GM18861 (cell line): ENCODE results near the gene NFAT5.
"Not testable (repeated sequence)": the region's sequence is repeated elsewhere in the genome, so short reads cannot be mapped to it uniquely, and the experiment has no call there.

Source experiments
- ATAC-seq: cut with Tn5 transposase; IDR thresholded peaks from one replicate; pipeline ENCODE4 v1.9.1; 2021; ENCODE audit not compliant: unreplicated experiment

NFAT5 gene

DNA sequence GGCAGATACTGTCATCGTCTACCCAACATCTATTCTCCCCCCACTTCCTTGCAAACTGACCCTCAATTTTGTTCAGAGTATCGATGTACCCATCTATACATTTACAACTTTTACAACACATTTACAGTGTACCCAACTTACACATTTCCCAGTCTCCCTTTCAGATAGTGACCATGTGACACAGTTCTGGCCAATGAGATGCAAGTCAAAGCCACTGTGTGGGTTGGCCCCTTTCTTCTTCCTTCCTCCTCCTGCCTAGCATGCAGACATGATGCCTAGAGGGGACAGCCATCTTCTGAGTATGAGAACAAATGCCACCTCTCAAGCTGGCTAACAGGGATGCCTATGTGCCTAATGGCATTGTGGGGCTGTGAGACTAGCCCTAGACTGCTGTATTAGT, 11.3 kb upstream of the NFAT5 start:
- ATAC-seq, result no peak

DNA sequence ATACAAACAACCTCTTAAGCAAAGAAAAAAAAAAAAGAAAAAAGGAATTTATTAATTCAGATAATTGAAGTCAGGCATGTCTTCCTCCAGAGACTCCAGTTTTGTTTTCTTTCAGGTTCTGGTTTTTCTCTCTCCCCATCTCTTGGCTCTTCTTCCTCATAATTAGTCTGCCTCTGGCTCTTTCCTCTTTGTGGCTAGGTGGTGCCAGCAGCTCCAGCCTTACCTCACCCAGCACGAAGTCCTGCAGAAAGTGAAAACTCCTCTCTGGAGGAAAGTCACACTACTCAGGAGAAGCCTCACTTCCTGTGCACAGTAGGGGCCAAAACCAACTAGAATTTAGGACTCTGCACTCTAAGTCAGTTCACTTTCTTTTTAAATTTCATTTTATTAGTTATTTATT, 10.3 kb upstream of the NFAT5 start:
- ATAC-seq, result no peak

DNA sequence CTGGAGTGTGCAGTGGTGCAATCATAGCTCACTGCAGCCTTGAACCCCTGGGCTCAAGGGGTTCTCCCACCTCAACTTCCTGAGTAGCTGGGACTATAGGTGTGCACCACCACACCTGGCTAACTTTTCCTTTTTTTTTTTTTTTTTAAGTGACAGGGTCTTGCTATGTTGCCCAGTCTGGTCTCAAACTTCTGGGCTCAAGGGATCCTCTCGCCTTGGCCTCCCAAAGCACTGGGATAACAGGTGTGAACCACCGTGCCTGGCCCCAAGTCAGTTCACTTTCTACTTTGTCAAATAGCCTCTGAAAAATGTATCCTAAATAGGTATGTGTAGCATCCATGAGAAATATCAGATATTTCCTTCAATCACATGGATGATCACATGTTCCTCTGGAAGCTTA, 9.9 kb upstream of the NFAT5 start:
- ATAC-seq, result no peak

DNA sequence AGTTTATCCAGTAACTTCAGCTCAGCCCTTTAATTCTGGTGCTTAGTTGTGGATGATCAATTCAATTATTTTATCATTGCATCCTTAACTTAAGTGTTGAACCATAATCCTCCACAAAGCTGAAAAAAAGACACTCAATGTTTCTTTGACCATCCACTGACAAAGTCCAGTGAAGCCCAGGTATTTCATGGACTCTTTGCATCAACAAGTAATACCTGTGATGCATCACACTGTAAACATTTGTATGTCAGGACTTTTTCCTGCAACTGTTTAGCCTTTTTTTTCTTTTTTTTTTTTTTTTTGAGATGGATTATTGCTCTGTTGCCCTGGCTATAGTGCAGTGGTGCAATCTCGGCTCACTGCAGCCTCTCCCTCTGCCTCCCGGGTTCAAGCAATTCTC, 6.6 kb upstream of the NFAT5 start:
- ATAC-seq, result no peak

DNA sequence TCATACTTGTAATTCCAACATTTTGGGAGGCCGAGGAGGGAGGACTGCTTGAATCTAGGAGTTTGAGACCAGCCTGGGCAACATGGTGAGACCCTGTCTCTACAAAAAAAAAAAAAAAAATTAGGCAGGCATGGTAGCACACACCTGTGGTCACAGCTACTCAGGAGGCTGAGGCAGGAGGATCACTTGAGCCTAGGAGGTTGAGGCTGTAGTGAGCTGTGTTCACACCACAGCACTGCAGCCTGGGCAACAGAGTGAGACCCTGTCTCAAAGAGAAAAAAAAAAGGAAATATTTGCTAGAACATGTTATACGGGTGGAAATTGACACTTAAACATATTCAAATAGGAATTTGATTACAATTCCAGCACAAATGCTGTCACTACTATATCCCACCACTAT, 4.4 kb upstream of the NFAT5 start:
- not testable (repeated sequence) for ATAC-seq

DNA sequence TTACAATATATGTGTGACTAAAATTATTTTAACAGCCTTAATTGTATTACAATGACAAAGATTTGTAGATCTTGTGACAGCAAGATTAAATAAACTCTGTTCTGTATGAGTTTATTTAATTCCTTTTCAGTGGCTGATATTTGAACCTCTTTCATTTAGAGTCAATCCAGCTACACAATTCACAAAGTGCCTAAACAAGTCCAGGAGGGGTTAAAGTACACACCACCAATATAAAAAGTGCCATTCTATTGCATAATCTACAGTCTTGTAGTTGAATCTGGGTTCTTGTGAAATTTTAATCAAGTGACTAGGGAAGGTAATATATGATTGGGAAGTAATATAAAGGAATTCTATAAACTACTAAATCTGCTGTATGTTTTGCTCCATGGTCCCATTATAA, 3.9 kb upstream of the NFAT5 start:
- ATAC-seq, result no peak

DNA sequence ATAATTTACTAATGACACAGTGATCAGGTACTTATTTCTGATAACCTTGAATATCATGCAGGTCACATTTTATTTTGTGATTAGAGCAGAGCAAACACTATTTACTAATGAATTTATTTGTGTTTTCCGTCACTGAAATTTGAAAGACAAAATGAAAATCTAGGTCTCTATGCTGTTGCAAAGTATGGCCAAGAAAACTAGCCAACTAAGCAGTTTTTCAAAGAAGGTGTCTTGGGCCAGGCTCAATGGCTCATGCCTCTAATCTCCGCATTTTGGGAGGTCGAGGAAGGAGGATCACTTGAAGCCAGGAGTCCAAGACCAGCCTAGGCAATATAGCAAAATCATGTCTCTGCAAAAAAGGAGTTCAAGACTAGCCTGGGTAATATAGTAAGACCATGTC, 3.0 kb upstream of the NFAT5 start:
- no peak for ATAC-seq

DNA sequence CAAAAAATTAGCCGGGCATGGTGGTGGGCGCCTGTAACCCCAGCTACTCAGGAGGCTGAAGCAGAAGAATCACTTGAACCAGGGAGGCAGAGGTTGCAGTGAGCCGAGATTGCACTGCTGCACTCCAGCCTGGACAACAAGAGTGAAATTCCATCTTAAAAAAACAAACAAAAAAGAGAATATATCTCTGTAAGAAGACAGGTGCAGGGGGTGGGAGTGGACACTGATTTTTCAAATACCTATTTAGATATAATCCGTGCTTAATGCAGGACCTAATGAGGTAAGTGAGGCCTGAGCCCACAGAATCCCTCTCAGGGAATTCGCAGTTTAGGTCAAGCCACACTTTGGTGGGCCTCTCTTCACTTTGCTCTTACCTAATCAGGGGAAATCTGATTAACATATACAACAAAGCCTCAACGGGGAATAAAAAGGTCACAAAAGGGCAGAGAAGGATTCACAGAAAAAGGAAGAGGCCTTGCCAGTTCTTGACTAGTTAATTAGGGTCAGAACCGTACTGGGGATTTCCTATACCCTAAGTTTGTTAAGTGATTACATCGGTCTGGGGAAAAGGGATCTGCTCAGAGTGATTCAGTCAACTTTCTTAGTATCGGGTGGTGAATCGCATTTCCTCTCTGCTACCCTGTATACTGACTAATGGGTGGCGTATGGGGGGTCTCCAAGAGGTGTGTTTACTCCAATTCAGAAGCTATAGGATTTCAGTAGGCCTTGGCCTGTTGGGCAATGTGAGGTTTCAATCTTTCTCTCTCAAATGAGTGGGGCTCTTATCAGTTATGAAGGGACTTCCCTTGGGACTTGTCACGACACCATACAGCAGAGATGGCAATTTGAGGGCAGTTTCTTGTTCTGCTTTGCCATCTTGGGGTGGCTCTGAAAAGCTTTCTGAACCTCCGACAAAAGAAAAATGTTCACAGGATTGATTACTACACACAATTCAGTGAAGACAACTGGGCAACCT, 1.9 kb upstream of the NFAT5 start:
- ATAC-seq, result peak; percentile 39

DNA sequence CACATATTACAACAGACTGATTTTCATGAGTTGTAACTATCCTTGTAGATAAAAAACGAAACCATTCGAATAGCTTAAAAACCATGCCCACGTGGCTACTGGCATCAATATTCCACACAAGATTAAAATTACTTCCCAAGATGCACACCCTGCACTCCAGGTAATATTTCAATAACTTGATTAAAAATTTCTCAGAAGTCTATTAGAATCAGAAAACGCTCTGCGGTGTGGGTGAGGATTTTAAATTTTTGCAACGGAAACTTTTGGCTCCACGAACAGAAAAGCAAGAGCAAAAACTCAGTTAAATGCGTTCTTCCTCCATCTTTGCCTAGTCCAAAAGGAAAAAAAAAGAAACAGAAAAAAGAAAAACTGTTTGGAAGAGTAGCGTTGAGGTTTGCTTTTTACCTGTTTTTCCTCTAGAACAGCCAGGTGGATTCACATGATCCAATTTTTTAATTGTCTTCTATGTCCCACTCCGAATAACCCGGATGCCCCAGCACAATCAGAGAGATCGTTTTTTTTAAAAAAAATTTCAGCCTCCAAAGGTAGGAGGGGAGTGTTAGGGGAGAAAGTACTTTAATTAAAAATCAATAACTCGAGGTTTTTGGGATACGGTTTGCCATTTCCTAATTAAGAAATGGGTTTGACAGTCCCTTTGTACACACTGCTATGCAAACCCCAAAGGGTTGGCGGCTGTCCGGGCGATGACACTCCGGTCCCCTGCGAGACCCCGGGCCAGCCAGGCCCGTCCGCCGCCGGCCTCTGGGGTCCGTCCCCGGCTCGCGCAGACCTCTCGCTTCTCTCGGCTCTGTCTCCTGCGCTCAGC, 708 bp upstream of the NFAT5 start:
- ATAC-seq, result peak; percentile 8

DNA sequence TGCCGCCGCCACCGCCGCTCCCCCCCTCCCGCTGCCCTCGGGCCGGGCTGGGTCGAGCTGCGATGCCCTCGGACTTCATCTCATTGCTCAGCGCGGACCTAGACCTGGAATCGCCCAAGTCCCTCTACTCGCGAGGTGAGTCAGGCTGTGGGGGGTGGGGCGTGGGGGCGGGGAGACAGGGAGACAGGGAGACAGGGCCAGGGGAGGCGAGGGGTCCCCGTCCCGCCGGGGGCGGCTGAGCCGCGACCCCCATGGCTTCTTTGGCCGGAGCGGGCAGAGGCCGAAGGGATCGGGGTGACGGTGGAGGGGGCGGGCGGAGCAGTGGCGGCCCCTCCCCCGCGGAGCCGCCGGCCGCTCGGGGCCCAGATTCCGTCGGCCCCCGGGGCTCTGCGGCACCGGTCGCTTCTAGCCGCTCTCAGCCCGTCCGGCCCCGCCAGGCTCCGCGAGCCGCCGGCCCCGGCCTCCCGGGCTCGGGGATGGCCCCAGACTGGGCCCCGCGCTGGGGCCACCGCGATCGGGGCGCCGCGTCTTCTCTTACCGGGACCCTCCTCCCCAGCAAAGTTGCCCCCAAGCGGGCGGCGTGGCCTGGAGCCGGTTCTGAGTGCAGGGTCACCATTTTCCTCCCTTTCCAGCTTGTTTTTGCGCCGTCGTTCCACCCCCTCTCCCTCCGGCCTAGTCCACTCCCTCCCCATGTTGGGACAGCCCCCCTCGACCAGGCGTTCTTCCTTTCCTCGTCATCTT, 644 bp downstream of the NFAT5 start:
- ATAC-seq, result peak; percentile 11

DNA sequence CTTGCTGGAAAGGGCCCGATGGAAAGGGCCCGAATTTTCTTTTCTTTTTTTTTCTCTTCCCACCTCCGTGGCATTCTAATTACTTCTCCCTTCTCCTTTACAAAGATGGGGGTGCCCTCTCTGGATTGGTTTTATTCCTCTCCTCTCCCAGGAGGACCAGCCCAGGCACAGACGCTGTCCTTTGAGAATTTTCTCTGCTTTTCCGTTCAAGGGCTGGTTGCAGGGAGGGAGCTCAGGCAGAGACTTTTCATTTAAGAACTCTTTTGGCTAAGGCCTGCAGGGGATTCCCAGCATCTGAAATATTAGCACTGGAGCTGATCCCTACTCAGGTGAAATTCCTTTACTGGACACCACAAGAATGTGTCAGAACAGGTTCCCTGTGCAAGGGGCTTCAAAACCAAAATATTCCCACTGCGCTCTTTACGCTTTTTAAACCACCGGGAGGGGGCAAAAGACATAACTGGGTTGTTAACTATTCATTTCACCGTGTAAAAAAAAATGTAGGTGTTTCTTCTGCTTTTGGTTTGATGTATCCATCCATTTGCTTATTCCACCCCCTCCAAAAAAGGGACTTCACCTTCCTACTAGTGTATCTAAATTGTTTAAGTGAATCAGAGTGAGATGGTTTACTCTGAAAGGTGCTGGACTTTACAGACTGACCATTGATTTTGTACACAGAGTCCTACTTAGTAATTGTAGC, 1.4 kb downstream of the NFAT5 start:
- no peak for ATAC-seq

DNA sequence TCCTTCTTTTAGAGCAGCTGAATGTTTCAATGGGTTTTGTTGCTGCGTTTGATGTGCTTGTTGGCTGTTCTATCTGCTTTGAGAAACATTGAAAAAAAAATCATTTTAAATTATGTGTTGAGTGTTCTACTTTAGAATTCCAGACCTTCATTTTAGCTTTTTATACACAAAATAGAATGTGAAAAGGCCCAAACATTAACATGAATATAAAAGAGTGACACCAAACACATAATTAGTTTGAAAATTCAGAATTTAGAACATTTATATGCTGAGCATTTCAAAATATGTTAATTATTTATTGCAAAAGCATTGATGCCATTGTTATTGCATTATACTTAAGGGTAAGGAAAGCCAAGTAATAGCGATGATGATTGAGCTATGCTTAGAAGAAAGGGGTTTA, 2.9 kb downstream of the NFAT5 start:
- no peak for ATAC-seq

DNA sequence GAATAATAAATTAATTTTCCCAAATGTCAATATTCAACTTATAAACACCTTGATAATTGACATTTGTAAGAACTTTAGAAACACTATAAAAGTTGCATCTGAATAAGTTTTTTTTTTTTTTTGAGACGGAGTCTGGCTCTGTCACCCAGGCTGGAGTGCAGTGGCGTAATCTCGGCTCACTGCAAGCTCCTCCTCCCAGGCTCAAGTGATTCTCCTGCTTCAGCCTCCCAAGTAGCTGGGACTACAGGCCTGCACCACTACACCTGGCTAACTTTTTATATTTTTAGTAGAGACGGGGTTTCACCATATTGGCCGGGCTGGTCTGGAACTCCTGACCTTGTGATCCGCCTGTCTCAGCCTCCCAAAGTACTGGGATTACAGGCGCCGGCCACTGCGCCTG, 13.0 kb downstream of the NFAT5 start:
- ATAC-seq, result not testable (repeated sequence)

DNA sequence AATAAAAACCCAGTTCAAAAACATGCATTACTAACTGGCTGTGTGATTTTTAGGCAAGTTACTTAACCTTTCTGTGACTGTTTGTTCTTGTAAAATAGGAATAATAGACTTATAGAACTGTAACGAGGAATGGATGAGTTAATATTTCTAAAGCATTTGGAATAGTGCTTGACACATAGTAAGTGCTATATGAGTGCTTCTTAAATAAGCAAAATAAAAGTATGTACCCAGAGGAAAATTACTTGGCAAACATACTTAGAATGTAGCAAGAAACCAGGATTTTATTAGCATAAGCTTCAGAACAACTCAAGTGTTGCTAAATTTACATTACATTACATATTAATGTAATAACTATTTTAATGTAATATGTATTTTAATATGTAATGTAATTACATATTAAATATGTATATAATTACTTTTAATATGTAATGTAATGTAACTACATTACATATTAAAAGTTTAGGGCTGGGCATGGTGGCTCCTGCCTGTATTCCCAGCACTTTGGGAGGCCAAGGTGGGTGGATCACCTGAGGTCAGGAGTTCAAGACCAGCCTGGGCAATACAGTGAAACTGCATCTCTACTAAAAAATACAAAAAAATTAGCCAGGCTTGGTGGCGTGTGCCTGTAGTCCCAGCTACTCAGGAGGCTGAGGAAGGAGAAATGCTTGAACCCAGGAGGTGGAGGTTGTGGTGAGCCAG, 14.2 kb downstream of the NFAT5 start:
- ATAC-seq, result no peak

DNA sequence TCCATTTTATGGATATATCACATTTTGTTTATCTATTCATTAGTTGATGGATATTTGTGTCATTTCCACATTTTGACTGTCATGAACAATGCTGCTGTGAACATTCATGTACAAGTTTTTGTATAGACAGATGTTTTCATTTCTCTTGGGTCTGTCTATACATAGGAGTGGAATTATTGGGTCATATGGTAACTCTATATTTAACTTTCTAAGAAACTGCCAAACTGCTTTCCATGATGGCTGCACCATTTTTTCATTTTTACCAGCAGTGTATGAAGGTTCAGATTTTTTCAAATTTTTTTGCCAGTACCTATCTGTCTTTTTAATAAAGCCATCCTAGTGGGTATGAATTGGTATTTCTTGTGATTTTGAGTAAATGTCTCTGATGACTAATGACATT, 15.5 kb downstream of the NFAT5 start:
- no peak for ATAC-seq

DNA sequence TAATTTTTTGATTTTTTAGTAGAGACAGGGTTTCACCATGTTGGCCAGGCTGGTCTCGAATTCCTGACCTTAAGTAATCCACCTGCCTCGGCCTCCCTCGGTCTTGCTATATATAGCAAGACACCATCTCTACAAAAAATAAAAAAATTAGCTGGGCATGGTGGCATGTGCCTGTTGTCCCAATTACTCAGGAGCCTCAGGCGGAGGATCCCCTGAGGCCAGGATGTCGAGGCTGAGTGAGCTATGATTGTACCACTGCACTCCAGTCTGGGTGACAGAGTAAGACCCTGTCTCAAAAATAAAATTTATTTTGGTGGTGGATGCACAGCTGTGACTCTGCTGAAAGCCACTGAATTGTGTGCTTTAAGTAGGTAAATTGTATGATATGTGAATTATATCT, 18.7 kb downstream of the NFAT5 start:
- not testable (repeated sequence) for ATAC-seq

DNA sequence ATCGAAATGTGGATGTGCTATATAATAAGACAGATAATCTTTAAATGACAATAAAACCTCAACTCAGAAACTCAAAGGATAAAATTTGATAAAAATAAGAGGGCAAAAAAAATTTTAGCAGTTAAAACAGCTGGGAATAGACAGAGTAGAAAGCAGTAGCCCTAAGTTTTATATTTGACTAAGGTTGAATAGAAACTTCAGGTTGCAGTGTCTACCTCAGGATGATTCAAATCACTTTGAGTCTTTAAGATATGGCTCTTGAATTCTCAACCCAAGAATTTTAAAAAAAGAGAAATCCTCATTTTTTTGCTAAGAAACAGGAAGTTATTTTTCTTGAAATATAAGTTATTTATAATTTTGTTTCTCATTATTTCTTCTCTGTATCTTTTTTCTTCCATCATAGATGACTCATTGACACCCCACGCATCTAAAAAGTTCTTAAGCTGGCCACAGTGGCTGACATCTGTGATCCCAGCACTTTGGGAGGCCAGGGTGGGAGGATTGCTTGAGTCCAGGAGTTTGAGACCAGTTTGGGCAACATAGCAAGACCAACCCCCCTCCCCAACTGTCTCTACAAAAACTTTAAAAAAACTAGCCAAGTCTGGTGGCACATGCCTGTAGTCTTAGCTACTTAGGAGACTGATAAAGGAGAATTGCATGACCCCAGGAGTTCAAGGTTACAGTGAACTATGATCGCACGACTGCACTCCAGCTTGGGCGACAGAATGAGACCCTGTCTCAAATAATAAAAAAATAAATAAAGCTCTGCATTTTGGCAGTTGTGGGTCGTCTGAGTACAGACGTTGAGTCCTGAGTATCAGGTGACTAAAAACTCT, 23.9 kb downstream of the NFAT5 start:
- no peak for ATAC-seq

DNA sequence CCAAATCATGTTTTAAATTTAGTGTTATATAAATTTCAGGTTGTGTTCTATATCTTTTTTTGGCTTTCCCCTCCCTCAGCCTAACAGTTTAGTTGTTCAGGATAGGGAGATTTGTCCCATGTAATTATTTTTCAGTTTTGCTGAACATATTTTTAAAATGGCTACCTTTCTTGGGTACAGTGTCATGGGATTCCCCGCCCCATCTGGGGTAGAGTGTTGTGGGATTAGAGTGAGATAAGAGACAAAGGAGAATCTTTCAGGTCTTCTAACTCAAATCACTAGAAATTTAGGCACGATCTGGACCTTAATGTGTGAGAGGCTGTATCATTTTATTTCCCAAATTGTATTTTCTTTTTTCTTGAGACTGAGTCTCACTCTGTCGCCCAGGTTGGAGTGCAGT, 24.8 kb downstream of the NFAT5 start:
- ATAC-seq, result no peak

DNA sequence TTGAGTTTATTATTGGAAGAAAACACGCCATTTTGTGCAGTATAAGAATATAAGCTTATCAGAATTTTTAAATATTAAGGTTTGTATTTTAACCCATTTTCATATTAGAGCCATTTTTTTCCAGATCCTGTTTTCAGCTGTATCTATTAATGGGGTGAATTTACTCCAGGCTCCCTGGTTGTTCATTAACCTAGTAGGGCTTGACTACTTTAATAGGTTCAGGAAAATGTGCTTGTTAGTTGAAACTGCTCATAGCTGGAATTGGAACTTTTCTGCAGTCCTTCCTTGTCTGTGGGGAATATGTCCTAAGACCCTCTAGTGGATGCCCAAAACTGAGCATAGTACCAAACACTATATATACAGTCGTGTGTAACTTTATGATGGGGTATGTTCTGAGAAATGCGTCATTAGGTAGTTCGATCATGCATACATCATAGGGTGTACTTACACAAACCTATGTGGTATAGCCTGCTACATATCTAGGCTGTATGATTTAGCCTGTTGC, 28.0 kb downstream of the NFAT5 start:
- ATAC-seq, result no peak
